HG02798 (cell line): ENCODE data around the gene SH3BP4.
"Not testable (repeated sequence)": the region's sequence is repeated elsewhere in the genome, so short reads cannot be mapped to it uniquely, and the experiment has no call there.

ENCODE experiments used
- ATAC-seq: cut with Tn5 transposase; IDR thresholded peaks from one replicate; pipeline ENCODE4 v1.9.1; 2021; ENCODE audit warnings: mild to moderate bottlenecking; ENCODE audit not compliant: unreplicated experiment, poor library complexity

Gene SH3BP4

GRCh38 chr2:235006986-235007385 is 55.2 kb downstream of the SH3BP4 start:
- no peak for ATAC-seq

- ATAC-seq, result no peak
Measured at GRCh38 chr2:235007664-235008457, 56.0 kb downstream of the SH3BP4 start.

- no peak for ATAC-seq
Measured at GRCh38 chr2:235008584-235009044, 56.8 kb downstream of the SH3BP4 start.

- ATAC-seq, result no peak
Measured at GRCh38 chr2:235009081-235009480, 57.3 kb downstream of the SH3BP4 start.

- ATAC-seq, result no peak
Measured at GRCh38 chr2:235010117-235010714, 58.4 kb downstream of the SH3BP4 start.

- ATAC-seq, result no peak
Measured at GRCh38 chr2:235011607-235011928, 59.8 kb downstream of the SH3BP4 start.

- ATAC-seq, result no peak
Measured at GRCh38 chr2:235011929-235012631, 60.3 kb downstream of the SH3BP4 start.

- no peak for ATAC-seq
Measured at GRCh38 chr2:235017441-235017840, 65.6 kb downstream of the SH3BP4 start.

- no peak for ATAC-seq
Measured at GRCh38 chr2:235018838-235019237, 67.0 kb downstream of the SH3BP4 start.

- not testable (repeated sequence) for ATAC-seq
Measured at GRCh38 chr2:235020141-235020540, 68.3 kb downstream of the SH3BP4 start.

GRCh38 chr2:235021752-235022151 is 69.9 kb downstream of the SH3BP4 start:
- no peak for ATAC-seq

- no peak for ATAC-seq
Measured at GRCh38 chr2:235024191-235024860, 72.5 kb downstream of the SH3BP4 start.

GRCh38 chr2:235024931-235025773 is 73.3 kb downstream of the SH3BP4 start:
- no peak for ATAC-seq

- no peak for ATAC-seq
Measured at GRCh38 chr2:235025800-235026536, 74.2 kb downstream of the SH3BP4 start.

GRCh38 chr2:235026649-235027557 is 75.1 kb downstream of the SH3BP4 start:
- no peak for ATAC-seq

GRCh38 chr2:235027558-235028214 is 75.9 kb downstream of the SH3BP4 start:
- no peak for ATAC-seq

- no peak for ATAC-seq
Measured at GRCh38 chr2:235028646-235029045, 76.8 kb downstream of the SH3BP4 start.

- ATAC-seq, result no peak
Measured at GRCh38 chr2:235029054-235029453, 77.2 kb downstream of the SH3BP4 start.
